Hepatocyte (in vitro differentiated cells): Measurements from ENCODE around the gene TGM3.

ENCODE experiments used
- CTCF ChIP-seq: fragments of 200-600 bp; sonication (generic); IDR thresholded peaks from 2 replicates; pipeline ENCODE4 v1.5.1; 2016; ENCODE audit warnings: antibody characterized with exemption, mild to moderate bottlenecking; ENCODE audit not compliant: poor library complexity
- EZH2 ChIP-seq: fragments of 200-600 bp; sonication (generic); IDR thresholded peaks from 2 replicates; pipeline ENCODE4 v1.6.1; 2016; ENCODE audit warnings: antibody characterized with exemption, mild to moderate bottlenecking, borderline replicate concordance
- EZH2phosphoT487 ChIP-seq: fragments of 200-600 bp; sonication (generic); IDR thresholded peaks from one replicate; pipeline ENCODE4 v1.6.1; 2018; ENCODE audit warnings: antibody characterized with exemption, mild to moderate bottlenecking, low read depth, moderate library complexity; ENCODE audit not compliant: unreplicated experiment, severe bottlenecking

- no peak for TF ChIP-seq CTCF
- TF ChIP-seq EZH2, result no peak
- no peak for TF ChIP-seq EZH2phosphoT487
Measured at GRCh38 chr20:2295886-2296515, at the start of gene TGM3.
